SH-SY5Y (cell line): ENCODE results near the gene ALG12.

Experiments
- GATA2 ChIP-seq: IDR thresholded peaks from 2 replicates; pipeline ENCODE4 v1.6.1; 2011; ENCODE audit warnings: mild to moderate bottlenecking, low read depth, low read length
- GATA3 ChIP-seq: IDR thresholded peaks from 2 replicates; pipeline ENCODE4 v1.6.1; 2011; ENCODE audit warnings: low read depth, mild to moderate bottlenecking, low read length, moderate library complexity

- no peak for TF ChIP-seq GATA2
- no peak for TF ChIP-seq GATA3
These were observed 44.9 kb downstream of the ALG12 start for GRCh38 chr22:49873228-49873940.
